Activated CD8-positive, alpha-beta T cell treated with anti-CD3 and anti-CD28 coated beads, Interleukin-2, amount 10 ng/mL, durations not matched to agents 7 days and 5 days (primary cell): ENCODE data around the gene TMEM52. TPM values are rescaled to one million over a fixed set of nuclear protein-coding genes. Genes with fewer than 3 reads are reported as not detected.

Experiments used
- ATAC-seq: fragments of 150-1000 bp; cut with Tn5 transposase; one replicate; pipeline ENCODE4 v1.10.0; 2021; ENCODE audit warnings: moderate library complexity
- CTCF ChIA-PET: fragments of 350-600 bp; sonication (Branson Sonifier 250); formaldehyde crosslinking; loops from one replicate; lab custom pipeline; 2021; ENCODE audit warnings: antibody characterized with exemption; lab: Charles Lee
- POLR2A ChIA-PET: fragments of 350-600 bp; sonication (Branson Sonifier 250); formaldehyde crosslinking; loops from one replicate; lab custom pipeline; 2021; ENCODE audit warnings: antibody characterized with exemption; lab: Charles Lee
- DNase-seq: peaks from one replicate; pipeline ENCODE4 v3.0.0-alpha.2; 2020
- H3K27ac Mint-ChIP-seq: one replicate; pipeline ENCODE4 v1.8.0; 2021; ENCODE audit warnings: mild to moderate bottlenecking, mixed read lengths
- H3K27me3 Mint-ChIP-seq: one replicate; pipeline ENCODE4 v1.8.0; 2021; ENCODE audit warnings: low read depth, mixed read lengths
- H3K36me3 Mint-ChIP-seq: one replicate; pipeline ENCODE4 v1.8.0; 2021; ENCODE audit warnings: low read depth, mixed read lengths
- H3K4me1 Mint-ChIP-seq: one replicate; pipeline ENCODE4 v1.8.0; 2021; ENCODE audit warnings: low read depth, mixed read lengths
- H3K4me3 Mint-ChIP-seq: one replicate; pipeline ENCODE4 v1.8.0; 2021; ENCODE audit warnings: mild to moderate bottlenecking, mixed read lengths
- H3K9me3 Mint-ChIP-seq: one replicate; pipeline ENCODE4 v1.8.0; 2022; ENCODE audit warnings: mixed read lengths; ENCODE audit not compliant: insufficient read depth
- total RNA-seq, 2 experiments: library from RNA; stranded (reverse); gene quantifications; one replicate each; pipeline ENCODE4 v1.2.3, GENCODE V29; 2021

TMEM52 gene
- total RNA-seq, 2 experiments from 2014 or later, result 0.70 TPM; not detected in 1

DNA sequence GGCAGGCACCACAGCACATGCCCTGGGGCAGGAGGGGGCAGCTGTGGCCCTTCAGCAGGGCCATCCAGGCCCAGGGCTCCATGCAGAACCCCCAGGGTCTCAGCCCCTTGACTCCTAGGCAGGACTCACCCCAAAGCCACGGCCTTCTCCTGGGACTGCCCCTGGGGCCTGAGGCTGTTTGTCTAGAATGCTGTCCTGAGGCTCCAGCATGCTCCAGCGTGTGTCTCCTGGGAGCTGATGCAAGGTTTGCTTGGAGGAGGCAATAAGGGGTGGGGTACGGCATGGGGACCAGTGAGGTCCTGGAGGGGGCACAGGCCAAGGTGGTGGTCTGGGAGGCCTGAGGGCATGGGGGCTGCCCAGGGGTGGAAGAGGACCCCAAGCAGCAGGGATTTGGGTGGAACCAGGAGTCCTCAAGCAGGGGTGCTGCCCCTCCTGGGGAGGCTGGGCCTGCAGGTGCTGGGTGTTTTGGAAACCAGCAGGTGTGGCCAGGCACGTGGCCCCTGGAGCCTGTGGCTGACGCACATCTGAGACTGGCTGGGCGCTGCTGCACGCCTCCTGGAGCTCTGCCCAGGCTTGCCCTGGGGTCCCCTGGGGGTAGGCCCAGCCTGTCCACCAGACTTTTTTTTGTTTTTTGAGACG is 11.9 kb downstream of the TMEM52 start:
- POLR2A ChIA-PET, result interaction anchor here (0.7 kb wide), 1 partner anchor 99 kb away, joined by 4 read pairs; no protein-coding TSS in a partner anchor
- Mint-ChIP-seq H3K4me3 (no peak overlapping the region), H3K4me1 (peaks cover 21% of the 10 kb centered on the region), H3K27me3 (no peaks in the 10 kb centered on the region), H3K36me3 (no peaks in the 10 kb centered on the region), H3K27ac (no peak overlapping the region), H3K9me3 (no peaks in the 10 kb centered on the region)
- ATAC-seq (no peak), DNase-seq (no peak)
- CTCF ChIA-PET, result interaction anchor here (0.7 to 4.2 kb wide), 6 partner anchors 8 to 80 kb away, joined by 3 to 38 read pairs (median 15); no protein-coding TSS in a partner anchor

GRCh38 chr1:1906185-1907097 is 12.6 kb downstream of the TMEM52 start:
- Mint-ChIP-seq H3K4me3 (no peak overlapping the region), H3K36me3 (no peaks in the 10 kb centered on the region)

DNA sequence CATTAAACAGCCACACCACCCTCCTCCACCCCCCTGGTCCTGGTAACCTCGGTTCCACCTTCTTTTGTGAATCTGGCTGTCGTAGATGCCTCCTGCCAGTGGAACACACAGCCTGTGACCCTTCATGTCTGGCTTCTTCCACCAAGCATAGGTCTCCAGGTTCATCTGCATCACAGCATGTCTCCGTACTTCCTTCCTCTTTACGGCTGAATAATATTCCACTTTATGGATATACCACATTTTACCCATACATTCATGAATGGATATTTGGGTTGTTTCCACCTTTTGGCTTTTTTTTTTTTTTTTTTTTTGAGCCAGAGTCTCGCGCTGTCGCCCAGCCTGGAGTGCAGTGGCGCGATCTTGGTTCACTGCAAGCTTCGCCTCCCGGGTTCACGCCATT is 15.9 kb downstream of the TMEM52 start:
- Mint-ChIP-seq H3K9me3 (no peaks in the 10 kb centered on the region), H3K27me3 (no peaks in the 10 kb centered on the region), H3K4me3 (no peak overlapping the region), H3K27ac (no peak overlapping the region), H3K36me3 (no peaks in the 10 kb centered on the region), H3K4me1 (peaks cover 14% of the 10 kb centered on the region)
- CTCF ChIA-PET, result no interaction called here
- POLR2A ChIA-PET, result no interaction called here
- no peak for DNase-seq
- no peak for ATAC-seq

More at GRCh38 chr1:1906185-1907097, 12.6 kb downstream of the TMEM52 start:
- no peaks in the 10 kb centered on the region for H3K27me3 Mint-ChIP-seq
- H3K9me3 Mint-ChIP-seq, result no peaks in the 10 kb centered on the region
- POLR2A ChIA-PET, result interaction anchor here (1.4 kb wide), 1 partner anchor 15 kb away, joined by 4 read pairs; no protein-coding TSS in a partner anchor
- H3K4me1 Mint-ChIP-seq, result peaks cover 21% of the 10 kb centered on the region
- CTCF ChIA-PET, result interaction anchor here (0.7 to 4.2 kb wide), 26 partner anchors 8 to 276 kb away, joined by 3 to 38 read pairs (median 4); no protein-coding TSS in a partner anchor
- DNase-seq (peak; percentile 81), ATAC-seq (peak; percentile 47)
- peak overlapping the region; percentile 5 for H3K27ac Mint-ChIP-seq

GRCh38 chr1:1901641-1902294 is 17.3 kb downstream of the TMEM52 start:
- ATAC-seq, result no peak
- DNase-seq, result no peak
- H3K27ac Mint-ChIP-seq, result no peak overlapping the region
- no peaks in the 10 kb centered on the region for H3K36me3 Mint-ChIP-seq
- ChIA-PET CTCF (interaction anchor here (0.8 to 1.2 kb wide), 2 partner anchors 13 to 113 kb away, joined by 3 to 4 read pairs; no protein-coding TSS in a partner anchor), POLR2A (no interaction called here)
- no peak overlapping the region for H3K4me3 Mint-ChIP-seq
- no peaks in the 10 kb centered on the region for H3K9me3 Mint-ChIP-seq
- peaks cover 9% of the 10 kb centered on the region for H3K4me1 Mint-ChIP-seq
- H3K27me3 Mint-ChIP-seq, result no peaks in the 10 kb centered on the region

DNA sequence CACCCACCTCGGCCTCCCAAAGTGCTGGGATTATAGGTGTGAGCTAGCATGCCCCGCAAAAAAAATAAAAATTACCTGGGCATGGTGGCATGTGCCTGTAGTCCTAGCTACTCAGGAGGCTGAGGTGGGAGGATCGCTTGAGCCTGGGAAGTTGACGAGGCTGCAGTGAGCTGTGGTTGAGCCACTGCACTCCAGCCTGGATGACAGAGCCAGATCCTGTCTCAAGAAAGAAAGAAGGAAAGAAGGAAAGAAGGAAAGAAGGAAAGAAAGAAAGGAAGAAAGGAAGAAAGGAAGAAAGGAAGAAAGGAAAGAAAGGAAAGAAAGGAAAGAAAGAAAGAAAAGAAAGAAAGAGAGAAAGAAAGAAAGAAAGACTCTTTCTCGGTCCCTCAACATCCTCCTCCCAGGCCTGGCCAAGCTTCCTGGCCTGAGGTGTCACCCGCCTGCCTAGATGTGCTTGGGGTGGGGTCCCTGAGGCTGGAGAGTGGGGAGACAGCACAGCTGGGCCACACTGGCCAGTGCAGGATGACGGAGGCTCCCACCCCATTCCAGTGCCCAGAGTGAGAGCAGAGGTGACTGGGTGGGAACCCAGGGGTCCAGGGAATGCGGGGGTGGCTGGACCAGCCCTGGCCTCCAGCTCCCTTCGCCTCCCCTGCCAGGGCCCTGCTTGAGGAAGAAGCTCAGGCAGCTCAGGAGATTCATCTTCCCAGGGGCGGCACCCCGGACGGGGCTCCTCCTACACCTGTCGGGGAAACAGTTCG is 18.0 kb downstream of the TMEM52 start:
- no peak for DNase-seq
- Mint-ChIP-seq H3K9me3 (no peaks in the 10 kb centered on the region), H3K4me3 (no peak overlapping the region), H3K27me3 (no peaks in the 10 kb centered on the region), H3K27ac (no peak overlapping the region), H3K4me1 (peaks cover 4% of the 10 kb centered on the region), H3K36me3 (no peaks in the 10 kb centered on the region)
- ChIA-PET CTCF (interaction anchor here (0.7 to 1.2 kb wide), 3 partner anchors 12 to 112 kb away, joined by 3 to 4 read pairs (median 3); no protein-coding TSS in a partner anchor), POLR2A (no interaction called here)
- no peak for ATAC-seq

DNA sequence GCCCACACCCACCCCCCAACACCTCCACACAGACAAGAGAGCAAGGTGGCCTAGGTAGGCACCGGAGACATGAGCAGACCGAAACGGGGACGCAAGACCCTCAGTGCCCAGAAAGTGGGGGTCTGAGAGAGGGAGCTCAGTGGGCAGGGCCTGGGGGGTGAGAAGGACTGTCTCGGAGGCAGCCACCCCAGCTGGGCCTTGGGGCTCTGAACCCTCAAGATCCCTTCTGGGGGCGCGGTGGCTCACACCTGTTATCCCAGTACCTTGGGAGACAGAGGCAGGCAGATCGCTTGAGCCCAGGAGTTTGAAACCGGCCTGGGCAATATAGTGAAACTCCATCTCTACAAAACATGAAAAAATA is 19.1 kb downstream of the TMEM52 start:
- Mint-ChIP-seq H3K27ac (no peak overlapping the region), H3K9me3 (no peaks in the 10 kb centered on the region), H3K27me3 (peaks cover 3% of the 10 kb centered on the region), H3K4me1 (peaks cover 11% of the 10 kb centered on the region), H3K4me3 (no peak overlapping the region), H3K36me3 (no peaks in the 10 kb centered on the region)
- no peak for DNase-seq
- CTCF ChIA-PET, result interaction anchor here (1.2 to 3.5 kb wide), 3 partner anchors 9 to 145 kb away, joined by 3 to 38 read pairs (median 8); no protein-coding TSS in a partner anchor
- POLR2A ChIA-PET, result interaction anchor here (0.9 to 1.2 kb wide), 2 partner anchors 9 to 19 kb away, joined by 3 read pairs; no protein-coding TSS in a partner anchor
- ATAC-seq, result no peak

DNA sequence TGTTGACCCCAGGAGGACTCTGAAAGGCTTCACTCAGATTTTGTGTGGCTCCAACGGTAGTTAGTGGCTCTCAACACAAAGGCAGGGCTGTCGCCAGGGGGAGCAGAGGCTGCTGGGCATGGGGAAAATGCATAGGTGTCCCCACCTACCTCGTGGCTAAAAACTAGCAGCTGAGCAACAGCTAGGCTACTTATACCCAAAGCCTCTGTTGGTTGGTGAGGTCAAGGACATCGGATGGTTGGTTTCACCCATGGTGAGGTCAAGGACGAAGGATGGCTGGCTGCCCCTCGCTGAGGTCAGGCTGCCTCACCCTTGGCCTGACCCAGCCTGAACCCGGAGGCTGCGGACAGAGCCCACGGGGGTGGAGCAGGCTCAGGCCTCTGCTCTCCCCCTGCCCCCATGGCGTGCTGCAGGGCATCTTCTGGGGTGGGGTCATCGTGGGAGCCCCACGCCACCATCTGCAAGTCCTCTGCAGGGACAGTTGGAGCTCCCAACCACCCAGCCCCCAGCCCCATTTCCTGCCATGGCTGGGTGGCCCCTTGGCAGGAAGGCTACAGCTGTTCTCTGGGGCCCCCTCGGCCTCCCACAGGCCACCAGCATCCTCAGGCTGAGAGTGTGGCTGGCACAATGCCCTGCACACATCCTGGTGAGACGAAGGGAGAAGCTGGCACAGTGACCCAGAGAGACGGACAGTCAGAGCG is 19.7 kb downstream of the TMEM52 start:
- POLR2A ChIA-PET, result interaction anchor here (0.9 to 1.2 kb wide), 3 partner anchors 9 to 175 kb away, joined by 3 to 4 read pairs (median 3); partner anchors contain the start of gene CDK11A
- Mint-ChIP-seq H3K27ac (no peak overlapping the region), H3K36me3 (no peaks in the 10 kb centered on the region), H3K4me1 (peaks cover 17% of the 10 kb centered on the region), H3K9me3 (no peaks in the 10 kb centered on the region), H3K4me3 (no peak overlapping the region), H3K27me3 (peaks cover 3% of the 10 kb centered on the region)
- DNase-seq, result peak; percentile 48
- peak; percentile 61 for ATAC-seq
- CTCF ChIA-PET, result interaction anchor here (1.2 to 3.5 kb wide), 3 partner anchors 9 to 146 kb away, joined by 3 to 38 read pairs (median 8); no protein-coding TSS in a partner anchor

GRCh38 chr1:1898246-1898933 is 20.7 kb downstream of the TMEM52 start:
- POLR2A ChIA-PET, result interaction anchor here (0.9 kb wide), 1 partner anchor 174 kb away, joined by 4 read pairs; the partner anchor contains the start of gene CDK11A
- H3K9me3 Mint-ChIP-seq, result no peaks in the 10 kb centered on the region
- ATAC-seq, result no peak
- no peak overlapping the region for H3K4me3 Mint-ChIP-seq
- peaks cover 20% of the 10 kb centered on the region for H3K4me1 Mint-ChIP-seq
- no peak overlapping the region for H3K27ac Mint-ChIP-seq
- H3K27me3 Mint-ChIP-seq, result peaks cover 3% of the 10 kb centered on the region
- no peak for DNase-seq
- no peaks in the 10 kb centered on the region for H3K36me3 Mint-ChIP-seq
- CTCF ChIA-PET, result interaction anchor here (1.3 to 3.5 kb wide), 3 partner anchors 10 to 147 kb away, joined by 3 to 38 read pairs (median 8); no protein-coding TSS in a partner anchor

GRCh38 chr1:1895456-1896336 is 23.4 kb downstream of the TMEM52 start:
- ChIA-PET POLR2A (interaction anchor here (1.0 kb wide), 1 partner anchor 13 kb away, joined by 3 read pairs; no protein-coding TSS in a partner anchor), CTCF (interaction anchor here (2.4 to 2.5 kb wide), 2 partner anchors 10 to 13 kb away, joined by 17 read pairs; no protein-coding TSS in a partner anchor)
- DNase-seq (no peak), ATAC-seq (no peak)
- Mint-ChIP-seq H3K27ac (no peak overlapping the region), H3K27me3 (peaks cover 3% of the 10 kb centered on the region), H3K9me3 (no peaks in the 10 kb centered on the region), H3K36me3 (no peaks in the 10 kb centered on the region), H3K4me3 (no peak overlapping the region), H3K4me1 (peaks cover 32% of the 10 kb centered on the region)
